ENCODE results near the gene ZBTB34.

Gene ZBTB34

GRCh38 chr9:126842220-126842842 is 18.1 kb upstream of the ZBTB34 start:
- H3K9ac ChIP-seq (ENCODE audit: low read depth in 1 of 2, low read length in 2 of 2): no peak overlapping the region
- H3K9me3 ChIP-seq (ENCODE audit: control insufficient read depth in 1 of 2, low read length in 2 of 2): no peaks in the 10 kb centered on the region
- H3K36me3 ChIP-seq (ENCODE audit: control insufficient read depth in 1 of 2, insufficient read depth in 2 of 2, low read length in 2 of 2): peaks cover 9 to 12% of the 10 kb centered on the region in 2 donors
- no peaks in the 10 kb centered on the region for H3K4me1 ChIP-seq (ENCODE audit: control insufficient read depth in 1 of 2, insufficient read depth in 2 of 2, low read length in 2 of 2)
- no peak overlapping the region for H3K27ac ChIP-seq (ENCODE audit: low read depth, low read length)
- H3K4me3 ChIP-seq (ENCODE audit: low read depth in 1 of 2, low read length in 2 of 2): no peak overlapping the region
- no peaks in the 10 kb centered on the region for H3K27me3 ChIP-seq (ENCODE audit: control insufficient read depth in 1 of 2, insufficient read depth in 2 of 2, low read length in 2 of 2)

DNA sequence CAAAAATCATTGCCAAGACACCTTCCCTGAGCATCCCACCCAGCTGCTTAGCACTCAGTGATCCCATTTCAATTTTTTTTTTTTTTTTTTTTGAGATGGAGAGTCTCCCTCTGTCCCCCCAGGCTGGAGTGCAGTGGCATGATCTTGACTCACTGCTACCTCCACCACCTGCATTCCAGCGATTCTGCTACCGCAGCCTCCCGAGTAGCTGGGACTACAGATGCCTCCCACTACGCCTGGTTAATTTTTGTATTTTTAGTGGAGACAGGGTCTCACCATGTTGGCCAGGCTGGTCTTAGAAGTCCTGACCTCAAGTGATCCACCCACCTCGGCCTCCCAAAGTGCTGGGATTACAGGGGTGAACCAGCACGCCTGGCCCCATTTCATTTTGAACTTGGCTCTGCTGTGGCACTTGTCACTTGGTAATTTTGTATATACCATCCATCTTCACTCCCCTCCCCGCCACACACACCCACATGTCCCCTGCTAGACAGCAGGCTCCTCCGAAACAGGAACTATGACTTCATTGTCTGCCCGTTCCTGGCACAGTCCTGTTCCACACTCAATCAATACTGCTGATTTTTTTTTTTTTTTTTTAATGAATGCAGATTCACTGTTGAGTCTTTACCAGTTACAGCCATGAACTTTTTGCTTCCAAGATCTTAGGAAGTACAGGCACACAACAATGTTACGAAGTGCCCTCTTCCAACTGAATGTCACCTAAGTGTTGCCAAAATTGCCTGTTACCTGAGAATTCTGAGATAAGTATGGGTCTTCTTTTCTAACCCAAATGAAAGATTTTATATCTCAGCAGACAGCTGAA is 17.3 kb upstream of the ZBTB34 start:
- Histone ChIP-seq H3K27me3 (ENCODE audit: control insufficient read depth in 1 of 2, insufficient read depth in 2 of 2, low read length in 2 of 2) (no peaks in the 10 kb centered on the region), H3K4me3 (ENCODE audit: low read depth in 1 of 2, low read length in 2 of 2) (no peak overlapping the region), H3K27ac (ENCODE audit: low read depth, low read length) (no peak overlapping the region), H3K9me3 (ENCODE audit: control insufficient read depth in 1 of 2, low read length in 2 of 2) (no peaks in the 10 kb centered on the region), H3K36me3 (ENCODE audit: control insufficient read depth in 1 of 2, insufficient read depth in 2 of 2, low read length in 2 of 2) (peaks cover 9% of the 10 kb centered on the region in 2 donors), H3K4me1 (ENCODE audit: control insufficient read depth in 1 of 2, insufficient read depth in 2 of 2, low read length in 2 of 2) (no peaks in the 10 kb centered on the region), H3K9ac (ENCODE audit: low read depth in 1 of 2, low read length in 2 of 2) (no peak overlapping the region)

GRCh38 chr9:126844085-126844484 is 16.4 kb upstream of the ZBTB34 start:
- H3K4me1 ChIP-seq (ENCODE audit: control insufficient read depth in 1 of 2, insufficient read depth in 2 of 2, low read length in 2 of 2): no peaks in the 10 kb centered on the region
- no peaks in the 10 kb centered on the region for H3K9me3 ChIP-seq (ENCODE audit: control insufficient read depth in 1 of 2, low read length in 2 of 2)
- H3K4me3 ChIP-seq (ENCODE audit: low read depth in 1 of 2, low read length in 2 of 2): no peak overlapping the region
- peaks cover under 1% of the 10 kb centered on the region in 2 donors for H3K36me3 ChIP-seq (ENCODE audit: control insufficient read depth in 1 of 2, insufficient read depth in 2 of 2, low read length in 2 of 2)
- no peak overlapping the region for H3K9ac ChIP-seq (ENCODE audit: low read depth in 1 of 2, low read length in 2 of 2)
- H3K27me3 ChIP-seq (ENCODE audit: control insufficient read depth in 1 of 2, insufficient read depth in 2 of 2, low read length in 2 of 2): no peaks in the 10 kb centered on the region
- no peak overlapping the region for H3K27ac ChIP-seq (ENCODE audit: low read depth, low read length)

DNA sequence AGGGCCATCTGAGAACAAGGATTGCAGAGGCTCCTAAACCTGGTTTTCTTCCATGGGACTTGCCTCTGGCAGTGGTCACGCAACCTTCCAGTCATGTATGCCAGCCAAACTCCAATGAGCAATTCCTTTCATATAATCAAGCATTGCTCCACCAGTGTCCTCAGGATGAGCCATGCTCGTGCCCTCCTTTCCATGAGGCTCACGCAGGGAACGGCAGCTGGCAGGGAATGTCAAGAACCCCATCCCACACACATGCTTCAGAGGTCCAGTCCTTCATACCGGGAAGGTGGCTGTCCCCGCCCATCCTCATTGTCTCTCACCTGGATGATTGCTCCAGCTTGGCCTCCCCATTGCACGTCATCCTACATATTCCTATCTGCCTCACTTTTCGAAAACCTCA is 13.4 kb upstream of the ZBTB34 start:
- Histone ChIP-seq H3K36me3 (ENCODE audit: control insufficient read depth in 1 of 2, insufficient read depth in 2 of 2, low read length in 2 of 2) (no peaks in the 10 kb centered on the region), H3K4me3 (ENCODE audit: low read depth in 1 of 2, low read length in 2 of 2) (no peak overlapping the region), H3K4me1 (ENCODE audit: control insufficient read depth in 1 of 2, insufficient read depth in 2 of 2, low read length in 2 of 2) (no peaks in the 10 kb centered on the region), H3K27ac (ENCODE audit: low read depth, low read length) (no peak overlapping the region), H3K9me3 (ENCODE audit: control insufficient read depth in 1 of 2, low read length in 2 of 2) (no peaks in the 10 kb centered on the region), H3K9ac (ENCODE audit: low read depth in 1 of 2, low read length in 2 of 2) (no peak overlapping the region), H3K27me3 (ENCODE audit: control insufficient read depth in 1 of 2, insufficient read depth in 2 of 2, low read length in 2 of 2) (peaks cover 0 to 7% of the 10 kb centered on the region in 2 donors)

GRCh38 chr9:126849591-126850225 is 10.7 kb upstream of the ZBTB34 start:
- Histone ChIP-seq H3K4me3 (ENCODE audit: low read depth in 1 of 2, low read length in 2 of 2) (no peak overlapping the region), H3K27me3 (ENCODE audit: control insufficient read depth in 1 of 2, insufficient read depth in 2 of 2, low read length in 2 of 2) (peaks cover 2 to 17% of the 10 kb centered on the region in 2 donors), H3K27ac (ENCODE audit: low read depth, low read length) (no peak overlapping the region), H3K36me3 (ENCODE audit: control insufficient read depth in 1 of 2, insufficient read depth in 2 of 2, low read length in 2 of 2) (no peaks in the 10 kb centered on the region), H3K9ac (ENCODE audit: low read depth in 1 of 2, low read length in 2 of 2) (no peak overlapping the region), H3K4me1 (ENCODE audit: control insufficient read depth in 1 of 2, insufficient read depth in 2 of 2, low read length in 2 of 2) (no peaks in the 10 kb centered on the region), H3K9me3 (ENCODE audit: control insufficient read depth in 1 of 2, low read length in 2 of 2) (no peaks in the 10 kb centered on the region)

- H3K9me3 ChIP-seq (ENCODE audit: control insufficient read depth in 1 of 2, low read length in 2 of 2): no peaks in the 10 kb centered on the region
- H3K27ac ChIP-seq (ENCODE audit: low read depth, low read length): no peak overlapping the region
- H3K4me1 ChIP-seq (ENCODE audit: control insufficient read depth in 1 of 2, insufficient read depth in 2 of 2, low read length in 2 of 2): no peaks in the 10 kb centered on the region
- H3K27me3 ChIP-seq (ENCODE audit: control insufficient read depth in 1 of 2, insufficient read depth in 2 of 2, low read length in 2 of 2): peaks cover 5 to 17% of the 10 kb centered on the region in 2 donors
- no peak overlapping the region for H3K9ac ChIP-seq (ENCODE audit: low read depth in 1 of 2, low read length in 2 of 2)
- no peak overlapping the region for H3K4me3 ChIP-seq (ENCODE audit: low read depth in 1 of 2, low read length in 2 of 2)
- H3K36me3 ChIP-seq (ENCODE audit: control insufficient read depth in 1 of 2, insufficient read depth in 2 of 2, low read length in 2 of 2): no peaks in the 10 kb centered on the region
These were observed 9.1 kb upstream of the ZBTB34 start for GRCh38 chr9:126851286-126851880.

GRCh38 chr9:126852086-126852688 is 8.3 kb upstream of the ZBTB34 start:
- Histone ChIP-seq H3K4me1 (ENCODE audit: control insufficient read depth in 1 of 2, insufficient read depth in 2 of 2, low read length in 2 of 2) (no peaks in the 10 kb centered on the region), H3K9me3 (ENCODE audit: control insufficient read depth in 1 of 2, low read length in 2 of 2) (no peaks in the 10 kb centered on the region), H3K36me3 (ENCODE audit: control insufficient read depth in 1 of 2, insufficient read depth in 2 of 2, low read length in 2 of 2) (no peaks in the 10 kb centered on the region), H3K27me3 (ENCODE audit: control insufficient read depth in 1 of 2, insufficient read depth in 2 of 2, low read length in 2 of 2) (peaks cover 5 to 17% of the 10 kb centered on the region in 2 donors), H3K9ac (ENCODE audit: low read depth in 1 of 2, low read length in 2 of 2) (no peak overlapping the region), H3K27ac (ENCODE audit: low read depth, low read length) (no peak overlapping the region), H3K4me3 (ENCODE audit: low read depth in 1 of 2, low read length in 2 of 2) (no peak overlapping the region)

DNA sequence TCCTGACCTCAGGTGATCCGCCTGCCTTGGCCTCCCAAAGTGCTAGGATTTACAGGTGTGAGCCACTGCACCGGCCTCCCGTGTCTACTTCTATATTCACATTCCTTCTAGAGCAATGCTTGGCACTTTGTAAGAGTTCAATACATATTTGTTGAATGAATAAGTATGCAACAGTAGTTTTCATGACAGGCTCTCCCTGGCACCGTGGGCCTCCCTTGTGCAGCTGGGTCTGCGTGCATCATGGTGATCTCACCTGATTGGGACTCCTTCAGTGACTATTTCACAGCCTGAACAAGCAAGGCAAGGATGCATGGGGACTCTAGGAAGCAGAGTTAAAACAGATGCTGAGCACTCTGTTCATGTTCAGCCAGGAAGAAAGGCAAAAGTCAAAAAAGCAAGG is 6.8 kb upstream of the ZBTB34 start:
- H3K4me1 ChIP-seq (ENCODE audit: control insufficient read depth in 1 of 2, insufficient read depth in 2 of 2, low read length in 2 of 2): no peaks in the 10 kb centered on the region
- H3K9ac ChIP-seq (ENCODE audit: low read depth in 1 of 2, low read length in 2 of 2): no peak overlapping the region
- H3K36me3 ChIP-seq (ENCODE audit: control insufficient read depth in 1 of 2, insufficient read depth in 2 of 2, low read length in 2 of 2): no peaks in the 10 kb centered on the region
- H3K9me3 ChIP-seq (ENCODE audit: control insufficient read depth in 1 of 2, low read length in 2 of 2): no peaks in the 10 kb centered on the region
- H3K27ac ChIP-seq (ENCODE audit: low read depth, low read length): no peak overlapping the region
- H3K27me3 ChIP-seq (ENCODE audit: control insufficient read depth in 1 of 2, insufficient read depth in 2 of 2, low read length in 2 of 2): peaks cover 5 to 17% of the 10 kb centered on the region in 2 donors
- no peak overlapping the region for H3K4me3 ChIP-seq (ENCODE audit: low read depth in 1 of 2, low read length in 2 of 2)

DNA sequence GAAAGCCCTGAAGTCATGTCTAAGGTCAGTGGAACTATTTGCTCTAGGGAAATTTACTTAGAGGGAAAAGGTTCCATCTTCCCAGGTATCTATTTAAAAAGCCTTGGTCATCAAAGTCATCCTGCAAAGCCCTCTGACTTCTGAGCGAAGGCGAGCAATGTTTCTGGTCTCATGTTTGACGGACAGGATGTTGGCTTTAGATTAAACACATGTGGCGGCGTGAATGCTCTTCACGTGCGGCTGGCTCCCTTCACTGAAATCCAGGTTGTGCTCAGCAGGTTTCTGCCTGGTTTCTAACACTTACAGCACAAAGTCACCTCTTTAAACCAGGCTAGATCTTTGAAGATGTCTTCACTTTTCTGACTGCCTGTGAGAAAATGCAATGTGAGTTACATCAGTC is 5.7 kb upstream of the ZBTB34 start:
- H3K9me3 ChIP-seq (ENCODE audit: control insufficient read depth in 1 of 2, low read length in 2 of 2): no peaks in the 10 kb centered on the region
- H3K27ac ChIP-seq (ENCODE audit: low read depth, low read length): no peak overlapping the region
- H3K27me3 ChIP-seq (ENCODE audit: control insufficient read depth in 1 of 2, insufficient read depth in 2 of 2, low read length in 2 of 2): peaks cover 5 to 13% of the 10 kb centered on the region in 2 donors
- no peak overlapping the region for H3K9ac ChIP-seq (ENCODE audit: low read depth in 1 of 2, low read length in 2 of 2)
- H3K4me1 ChIP-seq (ENCODE audit: control insufficient read depth in 1 of 2, insufficient read depth in 2 of 2, low read length in 2 of 2): no peaks in the 10 kb centered on the region
- no peaks in the 10 kb centered on the region for H3K36me3 ChIP-seq (ENCODE audit: control insufficient read depth in 1 of 2, insufficient read depth in 2 of 2, low read length in 2 of 2)
- no peak overlapping the region for H3K4me3 ChIP-seq (ENCODE audit: low read depth in 1 of 2, low read length in 2 of 2)
